Activated CD8-positive, alpha-beta memory T cell treated with anti-CD3 and anti-CD28 coated beads for 1 hour (primary cell): ENCODE measurements around the gene GRK1.
"Not testable (repeated sequence)": the region's sequence is repeated elsewhere in the genome, so short reads cannot be mapped to it uniquely, and the experiment has no call there.

Experiments used
- DNase-seq, 2 donors: peaks; one replicate each; pipeline ENCODE4 v3.0.0-alpha.2; 2020; ENCODE audit warnings: low read depth in 1 of 2; ENCODE audit errors: extremely low read depth in 1 of 2

GRK1 gene

DNA sequence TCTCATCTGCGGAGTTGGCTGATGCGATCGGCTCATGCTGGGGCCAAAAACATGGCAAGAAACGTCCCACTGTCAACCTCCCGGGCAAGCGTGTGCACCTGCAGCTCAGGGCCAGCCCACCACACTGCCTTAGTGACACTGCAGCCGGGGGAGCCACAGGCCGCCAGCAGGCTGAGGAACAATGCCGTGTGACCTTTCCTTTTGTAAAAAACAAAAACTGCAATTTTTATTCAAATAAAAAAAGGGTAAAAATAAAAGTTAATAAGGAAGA lies 73.2 kb downstream of the GRK1 start:
- no peak for DNase-seq

DNA sequence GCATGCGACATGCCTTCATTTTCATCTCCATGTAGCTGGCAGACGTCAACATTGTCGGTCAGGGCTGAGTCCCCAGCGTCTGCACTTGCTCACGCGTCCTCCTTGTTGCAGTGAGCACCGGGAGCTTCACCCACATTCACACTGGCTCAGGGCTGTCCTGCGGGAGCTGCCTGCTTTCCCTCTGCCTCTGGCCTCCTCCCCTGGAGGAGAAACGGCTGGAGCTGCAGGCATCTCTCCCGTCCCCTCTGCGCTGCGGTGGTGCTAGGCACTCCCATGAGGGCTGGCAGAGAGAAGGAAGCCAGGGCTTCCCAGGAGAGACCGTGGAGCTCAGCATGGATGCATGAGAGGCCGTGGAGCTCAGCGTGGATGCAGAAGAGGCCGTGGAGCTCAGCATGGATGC lies 73.6 kb downstream of the GRK1 start:
- no peak for DNase-seq

DNA sequence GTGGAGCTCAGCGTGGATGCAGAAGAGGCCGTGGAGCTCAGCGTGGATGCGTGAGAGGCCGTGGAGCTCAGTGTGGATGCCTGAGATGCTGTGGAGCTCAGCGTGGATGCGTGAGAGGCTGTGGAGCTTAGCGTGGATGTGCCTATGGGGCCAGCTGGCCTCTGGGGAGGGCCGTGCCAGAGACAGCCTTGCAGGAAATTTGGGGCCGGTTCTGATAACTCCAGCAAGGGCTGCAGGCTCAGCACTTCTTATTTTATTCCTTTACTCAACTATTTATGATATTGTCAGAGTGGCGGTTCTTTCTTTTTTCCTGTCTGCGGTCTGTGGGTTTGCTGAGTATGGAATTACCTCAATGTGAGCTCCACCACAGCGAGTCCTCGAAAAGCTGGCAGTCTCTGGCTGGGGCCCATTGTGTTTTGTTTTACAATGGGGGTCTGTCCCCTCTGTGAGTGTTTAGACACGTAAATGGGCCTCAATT lies 74.2 kb downstream of the GRK1 start:
- no peak for DNase-seq

DNA sequence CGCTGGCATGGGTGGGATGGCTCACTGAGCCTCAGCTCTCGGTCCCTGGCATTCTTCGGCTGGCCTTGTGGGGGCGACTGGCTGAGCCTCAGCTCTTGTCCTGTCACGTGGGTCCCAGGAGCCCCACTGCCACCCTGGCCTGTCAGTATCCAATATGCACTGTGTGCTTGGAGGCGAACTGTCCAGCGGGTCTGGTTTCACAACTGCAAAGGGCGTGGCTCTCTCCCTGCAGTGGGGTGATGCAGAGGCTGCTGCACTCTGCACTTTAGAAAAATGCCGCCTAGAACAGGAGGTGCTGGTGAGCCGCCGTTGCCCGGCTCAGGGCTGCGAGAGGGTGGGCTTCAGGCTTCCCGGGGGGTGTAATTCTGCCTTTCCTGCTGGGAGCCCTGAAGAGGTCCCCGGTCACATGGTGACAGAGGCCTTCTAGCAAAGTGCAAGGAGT lies 75.0 kb downstream of the GRK1 start:
- DNase-seq: no peak

DNA sequence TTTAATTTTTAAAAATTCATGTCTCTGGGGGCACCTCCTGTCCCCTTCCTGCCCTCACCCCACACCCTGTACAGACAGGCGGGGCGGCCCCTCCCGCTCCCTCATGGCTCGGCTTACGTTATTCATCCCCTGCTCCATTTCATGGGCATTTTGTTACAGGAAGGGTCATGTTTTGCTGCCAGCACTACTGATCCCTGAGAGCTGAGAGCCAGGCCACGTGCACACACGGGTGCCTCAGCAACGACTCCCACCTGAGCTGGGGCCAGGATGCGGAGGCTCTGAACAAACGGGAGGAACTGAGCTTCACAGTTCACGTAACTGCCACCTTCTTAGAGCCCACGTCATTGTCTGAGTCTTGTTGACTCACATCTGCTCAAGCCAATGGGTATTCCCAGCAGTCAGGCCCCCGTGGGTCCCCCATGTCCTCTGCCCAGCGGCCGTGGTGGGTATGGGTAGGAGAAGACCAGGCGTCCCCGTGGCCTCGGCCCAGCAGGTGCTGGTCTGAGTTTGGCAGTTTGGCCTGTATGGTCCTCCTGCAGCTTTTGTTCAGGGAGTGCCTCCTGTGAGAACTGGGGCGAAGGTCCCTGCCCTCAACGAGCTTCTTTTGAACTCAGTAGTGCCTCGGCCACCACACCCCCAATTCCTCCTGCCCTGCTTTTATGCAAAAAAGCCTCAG lies 75.6 kb downstream of the GRK1 start:
- DNase-seq: no peak

DNA sequence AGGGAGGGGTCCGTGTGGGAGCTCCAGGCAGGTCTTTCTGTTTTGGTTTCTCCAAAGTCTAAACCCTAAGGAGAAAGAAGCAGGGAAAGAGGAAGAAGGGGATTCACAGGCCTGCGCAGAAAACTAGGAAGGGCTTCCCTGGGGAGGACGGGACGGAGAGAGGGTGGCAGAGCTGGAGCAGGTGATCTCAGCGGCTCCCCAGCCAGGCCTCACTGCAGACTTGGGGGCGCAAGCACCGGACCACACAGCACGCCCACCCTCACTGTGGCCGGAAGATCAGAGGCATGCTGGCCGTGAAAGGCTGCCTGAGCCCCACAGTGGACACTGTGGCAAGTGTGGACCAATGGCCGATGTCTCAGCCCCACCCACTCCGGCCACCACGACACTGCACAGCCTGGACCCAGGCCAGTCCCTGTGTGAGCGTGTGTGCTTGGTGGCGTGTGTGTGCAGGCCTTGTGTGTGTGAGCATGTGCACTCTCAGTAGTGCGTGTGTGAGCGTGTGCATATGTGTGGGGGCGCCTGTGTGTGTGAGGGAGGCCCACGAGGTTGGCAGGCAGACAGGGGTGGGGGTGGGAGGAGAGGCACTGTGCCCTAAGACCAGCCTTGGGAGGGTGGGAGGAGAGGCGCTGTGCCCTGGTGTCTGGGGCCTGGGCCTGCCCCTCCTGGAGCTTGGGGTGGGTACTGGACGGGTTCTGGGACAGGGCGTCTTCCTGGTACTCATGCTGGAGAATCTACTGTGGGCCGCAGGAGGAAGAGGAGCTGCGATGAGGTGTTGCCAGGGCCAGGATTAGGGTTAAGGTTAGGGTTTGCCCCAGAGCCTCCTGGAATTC lies 76.6 kb downstream of the GRK1 start:
- DNase-seq: no peak

DNA sequence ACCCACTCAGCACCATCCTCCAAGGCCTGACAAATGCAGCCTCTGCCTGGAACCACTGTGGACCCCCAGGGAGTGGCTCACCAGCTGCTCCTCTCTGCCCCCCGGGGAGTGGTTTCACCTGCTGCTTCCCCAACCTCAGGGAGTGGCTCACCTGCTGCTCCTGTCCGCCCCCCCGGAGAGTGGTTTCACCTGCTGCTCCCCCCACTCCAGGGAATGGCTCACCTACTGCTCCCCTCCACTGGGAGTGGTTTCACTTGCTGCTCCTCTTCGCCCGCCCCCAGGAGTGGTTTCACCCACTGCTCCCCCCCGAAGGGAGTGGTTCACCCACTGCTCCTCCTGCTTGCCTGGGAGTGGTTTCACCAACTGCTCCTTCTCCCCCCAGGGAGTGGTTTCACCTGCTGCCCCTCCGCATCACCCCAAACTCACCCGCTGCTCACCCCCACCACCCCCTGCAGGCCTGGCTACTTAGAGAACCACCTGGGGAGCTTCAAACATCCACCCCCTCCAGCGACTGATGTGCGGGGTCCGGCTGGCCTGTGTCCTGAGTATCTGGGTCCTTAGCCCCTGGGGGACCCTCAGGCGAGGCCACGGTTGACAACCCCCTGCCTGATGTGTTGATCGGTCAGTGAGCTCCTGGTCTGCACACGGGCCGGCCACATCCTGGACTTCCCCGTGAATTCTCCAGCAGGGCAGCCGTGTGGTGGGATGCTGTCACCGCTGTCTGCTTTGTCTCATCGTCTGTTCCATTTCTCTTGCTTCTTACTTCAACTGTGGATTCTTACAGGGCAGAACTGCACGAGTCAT lies 77.4 kb downstream of the GRK1 start:
- DNase-seq: no peak

DNA sequence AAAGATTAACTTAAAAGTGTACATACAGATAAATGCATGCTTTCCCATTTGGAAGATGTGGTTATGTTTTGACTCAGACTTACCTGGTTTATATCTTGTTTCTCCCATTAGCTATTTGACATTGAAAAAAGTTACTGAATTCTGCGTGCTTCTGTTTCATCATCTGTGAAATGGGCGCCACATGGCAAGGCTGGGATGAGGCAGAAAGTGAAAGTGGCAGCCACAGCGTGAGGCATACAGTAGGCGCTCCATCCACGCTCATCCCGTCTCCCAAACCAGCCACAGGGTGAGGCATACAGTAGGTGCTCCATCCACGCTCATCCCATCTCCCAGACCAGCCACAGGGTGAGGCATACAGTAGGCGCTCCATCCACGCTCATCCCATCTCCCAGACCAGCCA lies 78.0 kb downstream of the GRK1 start:
- no peak for DNase-seq

DNA sequence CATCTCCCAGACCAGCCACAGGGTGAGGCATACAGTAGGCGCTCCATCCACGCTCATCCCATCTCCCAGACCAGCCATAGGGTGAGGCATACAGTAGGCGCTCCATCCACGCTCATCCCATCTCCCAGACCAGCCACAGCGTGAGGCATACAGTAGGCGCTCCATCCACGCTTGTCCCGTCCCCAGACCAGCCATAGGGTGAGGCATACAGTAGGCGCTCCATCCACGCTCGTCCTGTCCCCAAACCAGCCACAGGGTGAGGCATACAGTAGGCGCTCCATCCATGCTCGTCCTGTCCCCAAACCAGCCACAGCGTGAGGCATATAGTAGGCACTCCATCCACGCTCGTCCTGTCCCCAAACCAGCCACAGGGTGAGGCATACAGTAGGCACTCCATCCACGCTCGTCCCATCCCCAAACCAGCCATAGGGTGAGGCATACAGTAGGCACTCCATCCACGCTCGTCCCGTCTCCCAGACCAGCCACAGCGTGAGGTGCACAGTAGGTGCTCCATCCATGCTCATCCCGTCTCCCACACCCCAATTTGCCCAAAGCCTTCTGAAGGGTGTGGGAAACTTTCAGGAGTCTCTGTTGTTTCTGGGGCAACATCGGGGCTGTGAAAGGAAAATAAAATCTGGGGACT lies 78.6 kb downstream of the GRK1 start:
- DNase-seq: not testable (repeated sequence)

DNA sequence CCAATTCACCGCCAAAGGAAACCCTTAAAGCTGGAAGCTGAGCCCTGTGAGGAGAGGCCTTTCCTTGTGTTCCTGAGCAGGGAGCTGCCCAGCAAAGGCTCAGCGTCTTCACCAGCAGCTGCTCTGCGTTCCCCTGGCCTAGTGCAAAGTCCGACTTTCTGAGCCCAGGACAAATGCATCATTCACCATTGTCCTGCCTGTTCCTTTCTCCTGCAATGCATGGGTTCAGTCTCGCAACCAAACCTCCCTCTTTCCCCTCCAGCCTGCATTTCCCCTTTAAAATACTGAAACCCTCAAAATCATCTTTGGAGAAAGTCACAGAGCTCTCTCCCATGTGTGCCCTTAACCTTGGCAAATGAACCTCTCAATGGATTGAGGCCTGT lies 79.1 kb downstream of the GRK1 start:
- no peak for DNase-seq

DNA sequence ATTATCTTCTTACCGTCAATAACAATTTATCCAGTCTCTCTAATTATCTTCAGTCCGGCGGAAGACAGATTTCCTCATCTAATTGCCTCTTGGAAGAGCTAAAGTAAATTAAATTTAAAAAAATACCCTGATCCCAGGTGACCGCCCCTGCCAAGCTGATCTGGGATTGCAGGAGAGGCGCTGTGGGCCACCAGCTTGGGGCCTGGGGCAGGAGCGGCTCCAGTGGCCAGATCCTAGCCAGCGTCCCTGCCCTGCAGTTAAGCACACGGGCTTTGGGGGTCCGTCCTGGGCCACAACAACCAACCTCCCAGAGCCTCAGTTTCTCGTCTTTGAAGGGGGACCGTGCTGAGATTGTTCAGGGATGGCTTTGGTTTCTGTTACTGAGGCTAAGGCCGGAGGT lies 79.7 kb downstream of the GRK1 start:
- no peak for DNase-seq

DNA sequence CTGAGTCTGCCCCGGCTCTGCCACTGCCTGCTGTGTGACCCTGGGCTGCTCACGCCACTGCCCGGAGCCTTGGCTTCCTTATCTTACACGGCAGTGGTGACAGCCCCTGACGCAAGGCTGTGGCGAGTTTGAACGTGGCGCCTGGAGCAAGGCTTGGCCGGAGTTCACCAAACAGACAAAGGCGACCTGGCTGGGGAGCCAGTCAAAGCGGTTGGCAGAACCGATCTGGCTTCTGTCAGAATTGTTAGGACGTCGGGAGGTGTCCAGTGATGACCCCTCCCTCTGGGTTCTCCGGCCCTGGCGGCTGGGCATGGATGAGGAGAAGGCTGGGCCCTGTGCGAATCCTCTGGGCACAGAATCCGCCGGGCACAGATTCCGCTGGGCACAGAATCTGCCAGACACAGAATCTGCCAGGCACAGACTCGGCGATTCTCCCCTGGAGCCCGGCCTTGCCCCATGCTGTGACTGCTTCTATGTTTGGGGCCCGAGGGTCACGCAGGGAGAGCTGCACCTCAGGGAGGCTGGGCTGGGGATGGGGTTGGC lies 80.3 kb downstream of the GRK1 start:
- DNase-seq: no peak

DNA sequence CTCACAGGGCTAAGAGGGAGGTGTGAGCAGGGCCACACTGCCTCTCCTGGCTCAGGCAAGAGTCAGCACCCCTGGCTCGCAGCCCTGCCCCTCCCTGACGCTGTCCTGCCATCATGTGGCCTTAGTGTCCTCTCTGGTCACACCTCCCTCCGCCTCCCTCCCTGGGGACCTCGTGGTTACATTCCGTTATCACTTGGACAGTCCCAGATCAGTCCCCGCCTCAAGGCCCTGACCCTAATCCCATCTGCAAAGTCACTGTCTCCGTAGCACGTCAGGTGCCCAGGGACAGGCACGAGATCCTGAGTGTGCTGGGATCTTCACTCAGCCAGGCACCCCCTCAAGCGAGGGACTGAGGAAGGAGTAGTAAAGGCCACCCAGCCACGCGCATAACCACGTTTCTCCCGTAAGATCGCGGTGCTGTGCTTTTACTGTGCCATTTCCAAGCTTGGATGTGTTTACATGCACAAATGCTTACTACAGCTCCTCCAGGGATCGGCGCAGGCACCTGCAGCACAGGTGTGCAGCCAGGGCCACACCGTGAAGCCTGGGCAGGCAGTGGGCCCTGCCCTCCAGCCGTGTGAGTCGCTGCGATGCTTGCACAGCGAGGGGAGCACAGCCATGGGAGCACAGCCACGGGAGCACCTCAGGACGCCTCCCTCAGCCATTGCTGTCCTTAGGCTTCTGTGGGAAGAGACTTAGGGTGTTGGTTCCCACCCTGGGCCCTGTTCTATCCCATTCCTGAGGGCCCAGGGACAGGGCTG lies 81.3 kb downstream of the GRK1 start:
- no peak for DNase-seq

DNA sequence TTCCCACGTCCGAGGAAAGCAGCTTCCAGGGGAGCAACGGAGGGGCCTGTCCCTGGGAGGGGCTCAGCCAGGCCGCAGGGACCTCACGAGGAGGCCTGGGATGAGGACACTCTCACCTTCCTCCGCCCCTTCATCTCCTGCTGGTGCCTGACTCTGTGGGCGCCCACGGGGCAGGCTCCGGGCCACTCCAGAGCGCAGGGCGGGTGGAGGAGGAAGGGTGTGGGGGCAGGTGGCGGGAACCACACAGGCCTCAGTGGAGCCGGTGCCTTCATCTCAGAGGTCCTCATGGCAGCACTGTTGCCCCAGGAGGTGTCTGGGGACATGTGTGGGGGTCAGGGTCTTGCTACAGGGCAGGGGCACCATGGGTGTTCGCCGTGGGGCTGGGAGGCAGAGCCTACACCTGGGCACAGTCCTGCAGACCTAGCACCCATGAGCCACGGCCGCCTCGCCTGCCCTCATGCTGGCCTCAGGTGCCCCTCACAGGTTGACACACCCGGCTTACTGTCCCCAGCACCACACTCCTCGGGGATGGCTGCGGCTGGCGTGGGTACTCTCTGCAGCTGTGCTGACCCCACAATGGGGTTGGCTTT lies 81.9 kb downstream of the GRK1 start:
- DNase-seq: no peak

DNA sequence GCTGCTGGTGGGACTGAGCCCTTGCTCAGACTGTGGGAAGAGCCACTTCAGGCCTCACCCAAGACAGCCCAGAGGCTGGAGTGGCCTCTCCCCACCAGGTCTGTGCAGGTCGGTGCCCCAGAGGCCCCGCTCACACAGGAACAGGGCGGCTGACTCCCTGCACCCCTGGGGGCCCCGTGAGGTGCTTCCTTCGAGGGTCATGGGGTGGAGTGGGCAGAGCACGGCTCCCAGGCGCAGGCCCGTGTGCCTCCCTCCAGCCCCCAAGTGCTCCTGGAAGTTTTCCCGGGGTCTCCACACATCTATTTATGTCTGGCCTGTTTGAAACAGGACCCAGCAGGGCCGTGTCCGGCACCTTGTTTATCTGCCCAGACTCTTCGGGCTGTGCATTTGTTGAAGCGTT lies 82.5 kb downstream of the GRK1 start:
- DNase-seq: no peak

DNA sequence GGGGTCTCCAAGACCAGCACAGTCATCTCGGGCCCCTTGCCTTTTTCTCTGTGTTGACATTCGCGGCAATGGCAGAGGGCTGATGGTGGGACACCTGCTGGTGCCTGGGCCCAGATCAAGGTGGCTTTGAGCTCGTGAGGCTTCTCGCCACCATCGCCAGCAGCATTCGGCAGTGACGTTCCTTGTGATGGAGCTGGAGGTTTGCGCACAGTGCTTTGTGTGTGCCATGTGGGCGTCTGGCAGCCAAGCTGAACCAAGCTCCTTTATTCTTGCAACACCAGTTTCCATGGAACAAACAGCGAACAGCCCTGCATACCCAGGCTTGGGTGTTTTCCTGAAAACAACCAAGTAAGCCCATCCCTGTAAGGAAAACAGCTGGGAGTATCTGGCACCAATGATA lies 82.9 kb downstream of the GRK1 start:
- no peak for DNase-seq

DNA sequence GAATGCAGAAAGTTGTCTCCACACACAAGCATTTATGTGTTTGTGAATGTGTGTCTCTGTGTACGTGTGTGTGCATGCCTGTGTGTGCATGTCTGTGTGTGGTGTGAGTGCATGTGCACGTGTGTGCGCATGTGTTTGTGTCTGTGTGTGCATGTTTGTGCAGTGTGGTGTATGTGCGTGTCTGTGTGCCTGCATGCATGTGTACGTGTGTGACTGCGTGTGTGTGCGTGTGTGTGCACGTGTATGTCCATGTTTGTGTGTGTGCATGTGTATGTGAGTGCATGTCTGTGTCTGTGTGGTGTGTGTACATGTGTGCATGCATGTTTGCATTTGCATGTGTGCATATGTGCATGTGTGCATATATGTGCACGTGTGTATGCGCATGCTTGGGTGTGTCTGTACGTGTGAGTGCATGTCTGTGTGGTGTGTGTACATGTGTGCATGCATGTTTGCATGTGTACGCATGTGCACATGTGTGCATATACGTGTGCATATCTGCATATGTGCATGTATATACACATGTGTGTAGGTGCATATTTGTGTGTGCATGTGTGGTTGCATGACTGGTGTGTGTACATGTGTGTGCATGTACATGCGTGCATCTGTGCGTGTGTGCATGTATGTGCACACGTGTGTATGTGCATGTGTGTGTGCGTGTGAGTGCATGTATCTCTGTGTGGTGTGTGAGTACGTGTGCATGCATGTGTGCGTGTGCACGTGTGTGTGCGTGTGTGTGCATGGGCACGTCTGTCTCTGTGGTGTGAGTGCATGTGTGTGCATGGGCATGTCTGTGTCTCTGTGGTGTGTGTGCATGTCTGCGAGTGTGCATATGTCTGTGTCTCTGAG lies 83.8 kb downstream of the GRK1 start:
- no peak for DNase-seq

DNA sequence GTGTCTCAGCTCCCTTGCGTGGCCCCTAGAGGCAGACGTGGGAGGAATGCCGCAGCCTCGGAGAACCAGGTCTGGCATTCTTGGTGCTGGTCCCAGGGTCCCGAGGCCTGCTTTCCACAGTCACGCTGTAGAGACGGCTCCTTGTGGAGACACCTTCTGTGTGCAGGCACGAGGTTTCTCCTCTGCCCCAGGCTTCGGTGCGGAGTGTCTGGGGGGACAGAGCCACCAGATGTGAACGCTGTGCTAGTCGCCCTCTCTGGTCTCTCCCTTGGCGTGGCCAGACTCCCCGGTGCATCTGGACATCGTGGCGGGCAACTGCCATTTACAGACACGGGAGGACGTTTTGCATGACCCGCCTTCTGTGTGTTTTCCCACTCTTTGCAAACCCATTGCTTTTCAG lies 84.5 kb downstream of the GRK1 start:
- DNase-seq: no peak
